SU-DHL-6 (cell line): ENCODE measurements around the gene SLF2.

ENCODE experiments used
- H2AFZ ChIP-seq: fragments of 200-600 bp; sonication (generic); 2 replicates; pipeline ENCODE4 v1.6.1; 2014; ENCODE audit warnings: low read depth, mild to moderate bottlenecking, moderate library complexity, mixed read lengths, antibody characterized with exemption, low read length; ENCODE audit not compliant: severe bottlenecking
- H3F3A ChIP-seq: fragments of 200-600 bp; shearing (Covaris generic); 2 replicates; pipeline ENCODE4 v1.6.0; 2016; ENCODE audit warnings: antibody characterized with exemption, mild to moderate bottlenecking; ENCODE audit not compliant: insufficient read depth
- H3K27ac ChIP-seq: fragments of 200-600 bp; sonication (generic); 2 replicates; pipeline ENCODE4 v1.5.1; 2016; ENCODE audit warnings: low read depth, mild to moderate bottlenecking, low read length, moderate library complexity, mixed read lengths
- H3K27me3 ChIP-seq: fragments of 200-600 bp; sonication (generic), shearing (Covaris generic); 2 replicates; pipeline ENCODE4 v1.6.0; 2014; ENCODE audit warnings: mild to moderate bottlenecking, low read length
- H3K36me3 ChIP-seq: fragments of 200-600 bp; sonication (generic); 2 replicates; pipeline ENCODE4 v1.6.1; 2014; ENCODE audit warnings: mild to moderate bottlenecking, low read length, mixed read lengths
- H3K4me2 ChIP-seq: fragments of 300-600, 200-600 bp; shearing (Covaris generic), sonication (generic); 2 replicates; pipeline ENCODE4 v1.6.0; 2014; ENCODE audit warnings: low read length, low read depth, mild to moderate bottlenecking; ENCODE audit not compliant: poor library complexity, severe bottlenecking
- H3K4me3 ChIP-seq: fragments of 200-600 bp; sonication (generic); 2 replicates; pipeline ENCODE4 v1.5.1; 2014; ENCODE audit warnings: antibody characterized with exemption, low read length, mild to moderate bottlenecking, mixed read lengths; ENCODE audit not compliant: insufficient read depth, poor library complexity, severe bottlenecking
- H3K79me2 ChIP-seq: fragments of 200-600 bp; sonication (generic); 2 replicates; pipeline ENCODE4 v1.6.1; 2014; ENCODE audit warnings: mild to moderate bottlenecking, low read length, moderate library complexity; ENCODE audit not compliant: insufficient read depth
- H3K9ac ChIP-seq: fragments of 200-600 bp; sonication (generic); 2 replicates; pipeline ENCODE4 v1.7.0; 2014; ENCODE audit warnings: mild to moderate bottlenecking, low read length
- H3K9me2 ChIP-seq: fragments of 200-600 bp; sonication (generic); replicated peaks from 2 replicates; pipeline ENCODE4 v1.6.1; 2014; ENCODE audit warnings: low read length; ENCODE audit not compliant: insufficient read depth
- H3K9me3 ChIP-seq: fragments of 200-600 bp; sonication (generic); 2 replicates; pipeline ENCODE4 v1.6.1; 2014; ENCODE audit warnings: low read length, mixed read lengths; ENCODE audit not compliant: insufficient read depth
- H4K20me1 ChIP-seq: fragments of 200-600 bp; sonication (generic); 2 replicates; pipeline ENCODE4 v1.6.1; 2014; ENCODE audit warnings: low read depth, mild to moderate bottlenecking, antibody characterized with exemption, low read length, moderate library complexity, mixed read lengths
- EZH2phosphoT487 ChIP-seq: fragments of 200-600 bp; sonication (generic), shearing (Covaris generic); conservative IDR thresholded peaks from 2 replicates; pipeline ENCODE4 v1.6.1; 2018; ENCODE audit warnings: mild to moderate bottlenecking, antibody characterized with exemption, low read length, moderate library complexity, mixed read lengths
- TF ChIP-seq, protein P1 (sequence below): fragments of 200-600 bp; sonication (generic); IDR thresholded peaks from one replicate; pipeline ENCODE4 v1.5.1; 2017; ENCODE audit warnings: antibody characterized with exemption, mild to moderate bottlenecking, low read length, moderate library complexity; ENCODE audit not compliant: insufficient read depth, poor library complexity, severe bottlenecking

The SLF2 gene

DNA sequence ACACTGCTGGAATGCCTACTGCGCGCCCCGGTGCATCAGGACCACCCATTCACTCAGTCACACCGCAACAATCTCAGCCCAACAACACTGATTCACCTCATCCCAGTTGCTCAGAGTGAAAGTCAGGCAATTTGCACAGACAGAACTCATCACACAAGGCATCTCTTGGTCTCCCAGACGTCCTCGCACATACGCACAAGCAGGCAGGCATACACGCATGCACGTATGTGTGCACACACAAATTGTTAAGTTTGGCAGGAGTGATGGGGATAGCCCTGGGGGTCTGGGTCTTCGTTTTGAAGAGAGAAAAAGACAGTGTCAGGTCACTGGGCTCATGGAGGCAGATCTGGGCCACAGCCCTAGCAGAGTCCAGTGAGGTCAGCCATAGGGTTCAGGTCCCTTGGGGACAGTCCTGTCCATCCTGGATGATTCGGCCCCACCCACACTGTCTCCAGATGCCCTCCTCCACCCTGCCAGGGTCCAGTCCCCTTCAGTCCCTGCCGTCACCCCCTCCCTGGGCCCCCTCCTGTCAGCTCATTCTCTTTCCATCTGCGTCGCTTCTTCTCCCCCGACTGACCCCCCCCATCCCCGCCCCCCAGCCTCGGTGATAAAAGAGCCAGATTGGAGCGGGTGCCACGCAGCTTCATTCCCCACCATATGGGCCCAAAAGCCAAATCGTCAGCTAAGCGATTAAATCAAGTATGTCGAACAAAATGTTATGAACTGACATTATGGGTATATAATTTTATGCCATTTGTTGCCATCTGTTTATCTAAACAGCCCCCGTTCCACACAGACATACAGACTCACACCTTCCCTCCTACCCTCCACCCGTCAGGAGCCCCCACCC is 48.5 kb upstream of the SLF2 start:
- Histone ChIP-seq H3K9me3 (no peaks in the 10 kb centered on the region), H3K27me3 (no peaks in the 10 kb centered on the region), H3K79me2 (no peaks in the 10 kb centered on the region), H3K9ac (no peak overlapping the region), H3K36me3 (no peaks in the 10 kb centered on the region), H3K4me2 (no peak overlapping the region), H3F3A (no peaks in the 10 kb centered on the region), H4K20me1 (no peaks in the 10 kb centered on the region), H2AFZ (no peak overlapping the region), H3K9me2 (no peaks in the 10 kb centered on the region), H3K27ac (no peak overlapping the region), H3K4me3 (no peak overlapping the region)
- TF ChIP-seq, protein P1, sequence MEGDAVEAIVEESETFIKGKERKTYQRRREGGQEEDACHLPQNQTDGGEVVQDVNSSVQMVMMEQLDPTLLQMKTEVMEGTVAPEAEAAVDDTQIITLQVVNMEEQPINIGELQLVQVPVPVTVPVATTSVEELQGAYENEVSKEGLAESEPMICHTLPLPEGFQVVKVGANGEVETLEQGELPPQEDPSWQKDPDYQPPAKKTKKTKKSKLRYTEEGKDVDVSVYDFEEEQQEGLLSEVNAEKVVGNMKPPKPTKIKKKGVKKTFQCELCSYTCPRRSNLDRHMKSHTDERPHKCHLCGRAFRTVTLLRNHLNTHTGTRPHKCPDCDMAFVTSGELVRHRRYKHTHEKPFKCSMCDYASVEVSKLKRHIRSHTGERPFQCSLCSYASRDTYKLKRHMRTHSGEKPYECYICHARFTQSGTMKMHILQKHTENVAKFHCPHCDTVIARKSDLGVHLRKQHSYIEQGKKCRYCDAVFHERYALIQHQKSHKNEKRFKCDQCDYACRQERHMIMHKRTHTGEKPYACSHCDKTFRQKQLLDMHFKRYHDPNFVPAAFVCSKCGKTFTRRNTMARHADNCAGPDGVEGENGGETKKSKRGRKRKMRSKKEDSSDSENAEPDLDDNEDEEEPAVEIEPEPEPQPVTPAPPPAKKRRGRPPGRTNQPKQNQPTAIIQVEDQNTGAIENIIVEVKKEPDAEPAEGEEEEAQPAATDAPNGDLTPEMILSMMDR, result no peak
- TF ChIP-seq EZH2phosphoT487, result no peak

DNA sequence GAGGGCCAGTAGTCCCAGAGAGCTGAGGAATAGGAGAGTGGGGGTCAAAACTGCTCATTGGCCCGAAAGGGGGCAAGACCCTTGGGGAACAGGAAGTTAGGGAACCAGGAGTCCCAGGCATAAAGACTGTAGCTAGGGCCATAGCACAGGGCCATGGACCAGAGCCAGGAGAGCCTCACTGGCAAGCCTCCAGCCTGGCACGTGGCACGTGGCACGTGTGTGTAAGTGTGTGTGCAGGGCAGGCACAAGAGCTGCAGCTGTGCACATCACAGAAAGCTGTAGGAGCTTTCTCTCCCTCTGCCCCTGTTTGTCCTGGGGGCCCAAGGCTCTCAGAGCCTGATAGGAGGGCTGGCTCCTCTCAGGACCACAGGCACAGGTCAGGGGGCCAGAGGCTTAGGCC is 47.8 kb upstream of the SLF2 start:
- H3F3A ChIP-seq, result no peaks in the 10 kb centered on the region
- H3K9me2 ChIP-seq, result no peaks in the 10 kb centered on the region
- no peaks in the 10 kb centered on the region for H3K27me3 ChIP-seq
- H3K27ac ChIP-seq, result no peak overlapping the region
- no peaks in the 10 kb centered on the region for H3K9me3 ChIP-seq
- H2AFZ ChIP-seq, result no peak overlapping the region
- TF ChIP-seq, protein P1, result no peak
- no peak for TF ChIP-seq EZH2phosphoT487
- H3K4me2 ChIP-seq, result no peak overlapping the region
- H3K36me3 ChIP-seq, result no peaks in the 10 kb centered on the region
- H4K20me1 ChIP-seq, result no peaks in the 10 kb centered on the region
- no peak overlapping the region for H3K4me3 ChIP-seq
- no peaks in the 10 kb centered on the region for H3K79me2 ChIP-seq
- no peak overlapping the region for H3K9ac ChIP-seq

DNA sequence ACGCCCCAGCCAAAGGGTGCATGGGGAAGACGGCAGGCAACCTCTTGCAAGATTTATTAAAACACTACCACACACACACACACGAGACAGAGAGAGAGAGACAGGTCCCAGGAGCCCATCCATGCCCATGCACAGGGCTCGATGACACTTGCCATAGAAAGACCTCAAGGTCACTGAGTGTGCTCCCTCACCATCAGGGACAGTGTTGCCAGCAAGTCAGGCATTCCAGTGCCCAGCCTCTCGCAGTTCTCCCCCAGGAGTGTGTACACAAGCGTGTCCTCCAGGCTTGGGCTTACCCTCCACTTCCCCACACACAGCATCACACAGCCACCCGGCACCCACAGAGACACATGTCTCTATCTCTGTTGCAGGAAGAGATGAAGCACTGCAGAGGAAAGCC is 46.8 kb upstream of the SLF2 start:
- Histone ChIP-seq H3K4me3 (no peak overlapping the region), H3K4me2 (no peak overlapping the region)

More for the DNA sequence above, 46.8 kb upstream of the SLF2 start:
- H3K9me3 ChIP-seq, result no peaks in the 10 kb centered on the region
- no peak overlapping the region for H3K27ac ChIP-seq
- H3K36me3 ChIP-seq, result no peaks in the 10 kb centered on the region
- H4K20me1 ChIP-seq, result no peaks in the 10 kb centered on the region
- no peak overlapping the region for H3K9ac ChIP-seq
- H3K27me3 ChIP-seq, result no peaks in the 10 kb centered on the region
- no peaks in the 10 kb centered on the region for H3F3A ChIP-seq
- H3K9me2 ChIP-seq, result no peaks in the 10 kb centered on the region
- no peak overlapping the region for H2AFZ ChIP-seq
- H3K79me2 ChIP-seq, result no peaks in the 10 kb centered on the region
- TF ChIP-seq, protein P1, result no peak
- TF ChIP-seq EZH2phosphoT487, result no peak
